Measurements from ENCODE around the gene ARHGAP22.

The ARHGAP22 gene

GRCh38 chr10:48623009-48623408 is 18.1 kb upstream of the ARHGAP22 start:
- Histone ChIP-seq H3K9ac (ENCODE audit: low read depth, low read length) (no peak overlapping the region), H3K9me3 (ENCODE audit: control insufficient read depth, insufficient read depth, low read length) (no peaks in the 10 kb centered on the region), H3K36me3 (ENCODE audit: insufficient read depth, low read length) (no peaks in the 10 kb centered on the region), H3K4me1 (ENCODE audit: insufficient read depth, low read length) (no peaks in the 10 kb centered on the region)

- Histone ChIP-seq H3K36me3 (ENCODE audit: insufficient read depth, low read length) (no peaks in the 10 kb centered on the region), H3K9me3 (ENCODE audit: control insufficient read depth, insufficient read depth, low read length) (no peaks in the 10 kb centered on the region), H3K4me1 (ENCODE audit: insufficient read depth, low read length) (no peaks in the 10 kb centered on the region), H3K9ac (ENCODE audit: low read depth, low read length) (no peak overlapping the region)
These were observed 15.8 kb upstream of the ARHGAP22 start for GRCh38 chr10:48620719-48621118.

GRCh38 chr10:48616436-48616835 is 11.6 kb upstream of the ARHGAP22 start:
- H3K4me1 ChIP-seq (ENCODE audit: insufficient read depth, low read length) = no peaks in the 10 kb centered on the region
- H3K36me3 ChIP-seq (ENCODE audit: insufficient read depth, low read length) = no peaks in the 10 kb centered on the region
- H3K9ac ChIP-seq (ENCODE audit: low read depth, low read length) = no peak overlapping the region
- H3K9me3 ChIP-seq (ENCODE audit: control insufficient read depth, insufficient read depth, low read length) = no peaks in the 10 kb centered on the region

- Histone ChIP-seq H3K4me1 (ENCODE audit: insufficient read depth, low read length) (no peaks in the 10 kb centered on the region; the same call in 1 of the 2 replicates), H3K9me3 (ENCODE audit: control insufficient read depth, insufficient read depth, low read length) (no peaks in the 10 kb centered on the region), H3K36me3 (ENCODE audit: insufficient read depth, low read length) (no peaks in the 10 kb centered on the region), H3K9ac (ENCODE audit: low read depth, low read length) (no peak overlapping the region)
These were observed 9.9 kb upstream of the ARHGAP22 start for GRCh38 chr10:48614481-48615390.

GRCh38 chr10:48613016-48613415 is 8.1 kb upstream of the ARHGAP22 start:
- Histone ChIP-seq H3K4me1 (ENCODE audit: insufficient read depth, low read length) (peaks cover under 1% of the 10 kb centered on the region; the same call in 1 of the 2 replicates), H3K9ac (ENCODE audit: low read depth, low read length) (no peak overlapping the region)

GRCh38 chr10:48612236-48612943 is 7.5 kb upstream of the ARHGAP22 start:
- Histone ChIP-seq H3K4me1 (ENCODE audit: insufficient read depth, low read length) (peaks cover 3% of the 10 kb centered on the region; the same call in 1 of the 2 replicates), H3K36me3 (ENCODE audit: insufficient read depth, low read length) (no peaks in the 10 kb centered on the region), H3K9ac (ENCODE audit: low read depth, low read length) (no peak overlapping the region), H3K9me3 (ENCODE audit: control insufficient read depth, insufficient read depth, low read length) (no peaks in the 10 kb centered on the region)

More at GRCh38 chr10:48613016-48613415, 8.1 kb upstream of the ARHGAP22 start:
- Histone ChIP-seq H3K36me3 (ENCODE audit: insufficient read depth, low read length) (no peaks in the 10 kb centered on the region), H3K9me3 (ENCODE audit: control insufficient read depth, insufficient read depth, low read length) (no peaks in the 10 kb centered on the region)

- no peaks in the 10 kb centered on the region for H3K36me3 ChIP-seq (ENCODE audit: insufficient read depth, low read length)
- H3K4me1 ChIP-seq (ENCODE audit: insufficient read depth, low read length) = peaks cover 3% of the 10 kb centered on the region; the same call in 1 of the 2 replicates
- H3K9ac ChIP-seq (ENCODE audit: low read depth, low read length) = no peak overlapping the region
- H3K9me3 ChIP-seq (ENCODE audit: control insufficient read depth, insufficient read depth, low read length) = no peaks in the 10 kb centered on the region
These were observed 6.3 kb upstream of the ARHGAP22 start for GRCh38 chr10:48611133-48611532.

DNA sequence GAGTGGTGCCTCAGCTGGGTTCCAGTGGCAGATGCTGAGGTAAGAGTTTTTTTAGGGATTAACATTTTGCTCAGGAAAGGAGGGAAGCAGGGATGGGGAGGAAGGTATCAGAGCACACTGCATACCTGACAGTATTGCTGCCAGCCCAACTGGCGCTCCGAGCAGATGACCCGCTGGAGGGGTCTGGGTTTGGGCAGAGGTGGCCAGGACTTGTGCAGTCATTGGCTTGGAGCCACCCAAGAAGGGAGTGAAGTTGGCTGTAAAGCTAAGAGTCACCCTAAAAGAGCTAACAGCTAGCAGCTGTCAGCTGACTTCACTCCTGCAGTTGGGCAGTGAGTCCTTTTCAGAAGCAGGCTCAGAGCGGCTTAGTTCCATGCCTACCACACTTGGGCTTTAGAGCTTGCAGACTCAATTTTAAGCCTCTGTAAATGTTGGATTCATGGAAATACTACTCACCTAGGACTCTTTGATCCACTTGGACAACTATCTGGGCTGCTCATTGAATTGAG is 5.8 kb upstream of the ARHGAP22 start:
- H3K9me3 ChIP-seq (ENCODE audit: control insufficient read depth, insufficient read depth, low read length) = no peaks in the 10 kb centered on the region
- H3K4me1 ChIP-seq (ENCODE audit: insufficient read depth, low read length) = peaks cover 3% of the 10 kb centered on the region; the same call in 1 of the 2 replicates
- no peaks in the 10 kb centered on the region for H3K36me3 ChIP-seq (ENCODE audit: insufficient read depth, low read length)
- H3K9ac ChIP-seq (ENCODE audit: low read depth, low read length) = no peak overlapping the region

- H3K9ac ChIP-seq (ENCODE audit: low read depth, low read length) = no peak overlapping the region
- H3K9me3 ChIP-seq (ENCODE audit: control insufficient read depth, insufficient read depth, low read length) = no peaks in the 10 kb centered on the region
- H3K4me1 ChIP-seq (ENCODE audit: insufficient read depth, low read length) = peaks cover 3% of the 10 kb centered on the region; the same call in 1 of the 2 replicates
- no peaks in the 10 kb centered on the region for H3K36me3 ChIP-seq (ENCODE audit: insufficient read depth, low read length)
These were observed 5.2 kb upstream of the ARHGAP22 start for GRCh38 chr10:48609899-48610584.

- no peaks in the 10 kb centered on the region for H3K9me3 ChIP-seq (ENCODE audit: control insufficient read depth, insufficient read depth, low read length)
- peaks cover 3% of the 10 kb centered on the region; the same call in 1 of the 2 replicates for H3K4me1 ChIP-seq (ENCODE audit: insufficient read depth, low read length)
- H3K9ac ChIP-seq (ENCODE audit: low read depth, low read length) = no peak overlapping the region
- H3K36me3 ChIP-seq (ENCODE audit: insufficient read depth, low read length) = no peaks in the 10 kb centered on the region
These were observed 4.6 kb upstream of the ARHGAP22 start for GRCh38 chr10:48609441-48609840.

- H3K9ac ChIP-seq (ENCODE audit: low read depth, low read length) = no peak overlapping the region
- H3K9me3 ChIP-seq (ENCODE audit: control insufficient read depth, insufficient read depth, low read length) = no peaks in the 10 kb centered on the region
- no peaks in the 10 kb centered on the region for H3K36me3 ChIP-seq (ENCODE audit: insufficient read depth, low read length)
- peaks cover 7% of the 10 kb centered on the region; the same call in 1 of the 2 replicates for H3K4me1 ChIP-seq (ENCODE audit: insufficient read depth, low read length)
These were observed 4.1 kb upstream of the ARHGAP22 start for GRCh38 chr10:48608976-48609375.

DNA sequence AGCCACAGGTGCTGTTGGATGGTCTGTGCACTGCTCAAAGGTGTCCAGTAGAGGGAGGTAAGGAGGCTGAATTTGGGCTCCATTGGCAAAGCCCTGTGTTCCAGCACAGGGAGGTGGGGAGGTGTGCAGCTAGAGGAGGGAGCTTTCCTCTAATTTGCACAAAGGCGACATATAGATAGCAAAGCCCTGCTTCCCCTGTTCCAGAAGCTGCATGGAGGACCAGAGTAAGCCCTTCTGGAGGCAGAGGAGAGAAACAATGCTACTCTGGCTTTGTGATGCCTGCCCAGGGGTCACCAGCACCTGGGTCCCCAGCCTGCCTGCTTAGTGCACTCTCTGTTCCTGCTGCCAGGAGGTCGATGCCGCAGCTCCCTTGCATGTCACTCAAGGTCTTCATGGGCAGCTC is 3.4 kb upstream of the ARHGAP22 start:
- H3K36me3 ChIP-seq (ENCODE audit: insufficient read depth, low read length) = no peaks in the 10 kb centered on the region
- H3K4me1 ChIP-seq (ENCODE audit: insufficient read depth, low read length) = peaks cover 9% of the 10 kb centered on the region; the same call in 1 of the 2 replicates
- H3K9me3 ChIP-seq (ENCODE audit: control insufficient read depth, insufficient read depth, low read length) = no peaks in the 10 kb centered on the region
- H3K9ac ChIP-seq (ENCODE audit: low read depth, low read length) = no peak overlapping the region

DNA sequence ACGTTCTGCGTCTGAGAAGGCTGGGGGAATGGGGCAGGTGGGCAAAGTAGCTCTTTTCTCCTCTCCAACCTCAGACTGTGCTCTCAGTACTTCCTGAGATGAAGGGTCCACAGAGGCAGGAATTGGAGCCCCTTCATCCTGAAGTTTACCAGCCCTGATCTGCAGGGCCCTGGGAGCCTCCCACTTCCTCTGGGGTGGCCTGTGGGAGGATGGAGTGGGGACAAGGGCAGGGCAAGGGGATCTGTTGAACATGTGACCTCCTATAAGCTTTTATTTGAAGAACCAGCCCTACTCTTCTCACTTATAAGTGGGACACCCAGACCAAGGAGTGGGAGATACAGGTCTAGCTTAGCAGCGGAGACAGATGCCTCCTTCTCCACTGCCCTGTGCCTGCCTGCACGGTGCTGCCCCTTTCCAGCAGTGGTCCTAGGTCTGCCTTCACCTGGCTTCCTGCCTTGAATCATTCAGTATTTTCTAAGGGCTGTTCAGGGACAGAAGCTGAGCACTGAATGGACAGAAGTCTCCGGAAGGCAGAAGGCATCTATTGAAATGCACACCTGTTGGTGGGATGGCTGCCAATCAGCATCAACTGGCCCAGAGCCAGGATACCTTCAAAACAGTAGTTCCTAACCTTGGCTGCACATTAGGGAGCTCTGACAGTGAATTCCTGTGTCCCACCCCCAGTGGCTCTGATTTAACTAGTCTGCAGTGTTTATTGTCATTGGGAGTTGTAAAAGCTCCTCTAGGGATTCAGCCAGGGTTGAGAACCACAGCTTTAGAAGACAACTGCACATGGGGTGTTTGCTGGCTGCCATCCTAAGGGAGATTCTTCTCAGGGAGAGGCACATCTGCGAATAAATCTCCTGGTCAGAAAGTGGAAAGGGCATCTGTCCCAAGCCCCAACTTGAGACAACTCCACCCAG is 2.7 kb upstream of the ARHGAP22 start:
- peaks cover 9% of the 10 kb centered on the region; the same call in 1 of the 2 replicates for H3K4me1 ChIP-seq (ENCODE audit: insufficient read depth, low read length)
- no peaks in the 10 kb centered on the region for H3K36me3 ChIP-seq (ENCODE audit: insufficient read depth, low read length)
- H3K9ac ChIP-seq (ENCODE audit: low read depth, low read length) = no peak overlapping the region
- no peaks in the 10 kb centered on the region for H3K9me3 ChIP-seq (ENCODE audit: control insufficient read depth, insufficient read depth, low read length)

All from ES-I3 (cell line).